IPS DF 4.7 (cell line): Measurements from ENCODE around the gene MLST8.

ENCODE experiments used
- DNase-seq: peaks from one replicate; pipeline ENCODE4 v3.0.0-alpha.2; 2013; ENCODE audit warnings: low spot score; ENCODE audit errors: extremely low read depth

The MLST8 gene

GRCh38 chr16:2208308-2208707 is 3.1 kb downstream of the MLST8 start:
- DNase-seq, result no peak

GRCh38 chr16:2208772-2209171 is 3.5 kb downstream of the MLST8 start:
- no peak for DNase-seq

GRCh38 chr16:2209258-2210008 is 4.2 kb downstream of the MLST8 start:
- no peak for DNase-seq

- DNase-seq, result no peak
These were observed 4.7 kb downstream of the MLST8 start for GRCh38 chr16:2210009-2210332.

- no peak for DNase-seq
These were observed 5.4 kb downstream of the MLST8 start, which contains the start of gene BRICD5 for GRCh38 chr16:2210386-2211365. Gene BRICD5 (minus strand): TSS chr16:2210863. CDS start chr16:2210833, 30 bp downstream.

- no peak for DNase-seq
These were observed 6.7 kb downstream of the MLST8 start for GRCh38 chr16:2211923-2212347.

GRCh38 chr16:2212362-2213324 is 7.4 kb downstream of the MLST8 start:
- DNase-seq, result no peak

GRCh38 chr16:2213817-2214718 is 8.8 kb downstream of the MLST8 start:
- no peak for DNase-seq

- no peak for DNase-seq
These were observed 9.4 kb downstream of the MLST8 start, which contains the start of gene PGP for GRCh38 chr16:2214719-2214968. Gene PGP (minus strand): TSS chr16:2214840. CDS start chr16:2214777, 63 bp downstream.

GRCh38 chr16:2216330-2216729 is 11.1 kb downstream of the MLST8 start:
- no peak for DNase-seq

- peak; percentile 91 for DNase-seq
These were observed 18.1 kb downstream of the MLST8 start, which contains the start of gene E4F1 for GRCh38 chr16:2223221-2223941. Gene E4F1 (plus strand): TSS chr16:2223591. CDS start chr16:2223614, 23 bp downstream.

GRCh38 chr16:2223942-2224486 is 18.8 kb downstream of the MLST8 start:
- DNase-seq, result no peak

- DNase-seq, result no peak
These were observed 21.1 kb downstream of the MLST8 start for GRCh38 chr16:2226245-2226793.

- no peak for DNase-seq
These were observed 21.7 kb downstream of the MLST8 start for GRCh38 chr16:2226918-2227317.

- DNase-seq, result no peak
These were observed 23.0 kb downstream of the MLST8 start for GRCh38 chr16:2228161-2228824.

GRCh38 chr16:2229091-2229490 is 23.8 kb downstream of the MLST8 start:
- no peak for DNase-seq

GRCh38 chr16:2229632-2230250 is 24.5 kb downstream of the MLST8 start:
- DNase-seq, result no peak

- DNase-seq, result no peak
These were observed 25.1 kb downstream of the MLST8 start for GRCh38 chr16:2230376-2230775.
